Activated CD4-positive, alpha-beta T cell treated with anti-CD3 and anti-CD28 coated beads, Interleukin-2, Interleukin-4, amounts not matched to agents 100 ng/mL and 50 ng/mL, durations not matched to agents 16 hours and 8 hours (primary cell): ENCODE measurements around the gene CCNL2.

Source experiments
- DNase-seq: peaks from one replicate; pipeline ENCODE4 v3.0.0-alpha.2; 2020; ENCODE audit warnings: low spot score

The CCNL2 gene

DNA sequence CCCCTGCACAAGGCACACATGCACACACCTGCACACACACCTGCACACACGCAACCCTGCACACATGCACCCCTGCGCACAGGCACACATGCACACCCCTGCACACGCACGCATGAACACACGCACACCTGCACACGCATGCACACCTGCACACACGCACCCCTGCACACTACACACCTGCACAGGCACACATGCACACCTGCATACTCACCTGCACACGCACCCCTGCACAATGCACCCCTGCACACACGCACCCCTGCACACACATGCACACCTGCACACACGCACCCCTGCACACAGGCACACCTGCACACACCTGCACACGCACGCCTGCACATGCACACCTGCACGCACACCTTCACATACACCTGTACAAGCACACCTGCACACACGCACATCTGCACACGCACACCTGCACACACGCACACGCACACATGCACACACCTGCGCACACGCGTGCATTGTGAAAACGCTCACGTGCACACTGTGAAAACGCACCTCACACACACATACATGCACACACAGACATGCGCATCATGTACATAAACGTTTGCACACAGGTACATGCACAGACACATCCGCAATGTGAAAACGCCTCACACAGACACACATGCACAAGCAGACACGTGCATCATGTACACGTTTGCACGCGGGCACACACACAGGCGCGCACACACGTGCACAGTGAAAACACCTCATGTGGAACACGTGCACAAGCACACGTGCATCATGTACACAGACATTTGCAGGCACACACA, 58.2 kb downstream of the CCNL2 start:
- no peak for DNase-seq

DNA sequence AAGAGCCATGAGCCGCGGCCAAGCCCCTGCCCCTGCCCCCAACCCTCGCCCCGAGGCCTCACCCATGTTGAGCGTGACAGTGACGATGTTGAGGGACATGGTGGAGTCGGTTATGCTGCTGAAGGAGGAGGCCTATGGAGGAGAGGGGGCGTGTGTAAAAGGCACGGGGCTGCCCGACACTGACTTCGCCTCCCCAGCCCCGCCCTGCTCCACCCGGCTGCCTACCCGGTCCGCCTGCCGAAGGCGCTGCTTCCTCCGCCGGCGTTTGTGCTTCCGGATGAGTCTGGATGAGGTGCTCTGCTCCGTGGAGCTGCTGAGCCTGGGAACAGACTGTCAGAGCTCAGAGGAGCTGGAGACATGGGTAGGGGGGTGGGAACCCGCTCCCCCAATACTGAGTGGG, 59.0 kb downstream of the CCNL2 start:
- DNase-seq, result no peak

DNA sequence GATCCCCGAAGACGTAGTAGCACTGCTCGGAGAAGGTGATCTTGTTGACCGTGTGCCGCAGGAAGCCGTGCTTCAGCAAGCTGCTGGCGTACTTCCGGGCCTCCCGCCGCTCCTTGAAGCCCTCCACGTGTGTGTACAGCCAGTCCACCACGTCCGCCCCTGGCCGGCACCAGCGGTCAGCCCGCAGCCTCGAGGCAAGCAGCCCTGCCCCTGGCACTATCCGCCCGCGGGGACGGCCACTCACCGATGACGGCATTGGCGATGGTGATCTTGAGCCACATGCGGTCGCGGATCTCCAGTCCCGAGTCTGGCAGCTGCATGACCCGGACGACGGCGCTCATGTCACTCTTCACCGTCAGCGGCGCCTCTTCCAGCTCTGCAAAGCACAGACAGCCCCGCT, 60.9 kb downstream of the CCNL2 start:
- no peak for DNase-seq

DNA sequence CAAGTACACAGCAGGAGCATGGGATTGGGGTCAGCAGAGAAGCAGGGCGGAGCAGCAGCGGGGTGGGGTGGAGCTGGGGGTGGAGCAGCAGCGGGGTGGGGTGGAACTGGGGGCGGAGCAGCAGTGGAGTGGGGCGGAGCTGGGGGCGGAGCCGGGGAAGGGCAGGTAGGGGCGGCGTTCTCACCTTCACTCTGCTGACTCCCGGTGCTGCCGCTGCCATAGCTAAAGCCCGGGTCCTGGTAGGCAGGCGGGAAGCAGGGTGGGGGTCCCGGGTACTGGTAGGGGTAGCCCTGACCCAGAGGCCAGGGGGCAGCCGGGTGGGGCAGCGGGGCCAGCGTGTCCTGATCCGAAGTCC, 61.4 kb downstream of the CCNL2 start:
- peak; percentile 29 for DNase-seq

DNA sequence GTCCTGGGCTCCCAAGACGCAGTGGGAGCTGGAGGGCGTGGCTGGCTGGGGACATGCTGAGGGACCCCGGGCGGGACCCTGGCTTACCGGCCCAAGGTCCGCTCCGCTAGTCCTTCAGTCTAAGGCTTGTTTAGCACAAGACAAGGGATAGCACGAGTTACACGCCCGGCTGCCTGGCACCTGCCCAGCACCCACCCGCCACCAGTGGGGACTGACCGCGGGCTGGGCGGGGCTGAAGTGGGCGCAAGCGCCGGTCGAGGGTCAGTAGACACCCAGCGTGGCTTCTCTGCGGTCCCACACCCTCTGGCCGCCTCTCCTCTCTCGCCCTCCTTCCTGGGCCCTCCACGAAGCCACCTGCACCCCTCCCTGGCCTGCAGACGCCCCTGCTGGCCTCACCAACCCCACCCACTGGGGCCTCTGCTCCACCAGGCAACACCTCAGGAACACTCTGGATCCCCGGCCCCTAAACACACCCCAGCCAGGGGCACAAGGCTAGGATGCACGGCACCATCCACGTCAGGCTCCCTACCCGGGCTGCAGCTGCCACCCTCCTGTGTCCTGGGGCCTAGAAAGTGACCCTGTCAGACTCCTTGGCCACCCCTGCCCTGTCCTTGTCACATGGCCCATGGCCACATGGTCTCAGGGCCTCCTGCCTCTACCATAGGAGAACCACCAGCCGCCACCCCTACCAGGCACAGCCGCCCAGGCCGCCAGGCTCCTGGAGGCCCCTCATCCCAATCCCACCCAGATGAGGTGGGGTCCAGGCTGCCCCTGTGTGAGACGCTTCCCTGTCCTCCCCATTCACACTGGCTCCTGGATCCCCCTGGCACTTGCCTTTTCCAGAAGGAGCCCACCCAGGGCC, 62.0 kb downstream of the CCNL2 start:
- DNase-seq, result no peak

DNA sequence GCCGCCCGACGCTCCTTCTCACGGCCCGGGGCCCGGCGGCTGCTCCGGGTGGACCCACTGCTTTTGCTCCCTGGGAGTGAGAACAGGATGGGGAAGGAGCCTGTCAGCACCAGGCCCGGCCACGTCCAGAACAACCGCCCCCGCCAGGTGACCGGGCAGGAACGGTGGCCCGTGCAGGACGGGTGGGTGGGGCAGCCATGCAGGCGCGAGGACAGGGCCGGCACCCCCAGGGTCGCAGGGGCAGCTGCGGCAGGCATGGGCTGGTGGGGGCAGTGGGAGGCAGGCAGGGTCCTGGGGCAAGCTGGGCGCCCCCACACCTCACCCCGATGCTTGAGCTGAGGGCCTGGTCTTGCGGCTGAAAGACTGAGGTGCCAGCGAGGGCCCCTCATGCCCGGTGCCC, 62.7 kb downstream of the CCNL2 start:
- no peak for DNase-seq

DNA sequence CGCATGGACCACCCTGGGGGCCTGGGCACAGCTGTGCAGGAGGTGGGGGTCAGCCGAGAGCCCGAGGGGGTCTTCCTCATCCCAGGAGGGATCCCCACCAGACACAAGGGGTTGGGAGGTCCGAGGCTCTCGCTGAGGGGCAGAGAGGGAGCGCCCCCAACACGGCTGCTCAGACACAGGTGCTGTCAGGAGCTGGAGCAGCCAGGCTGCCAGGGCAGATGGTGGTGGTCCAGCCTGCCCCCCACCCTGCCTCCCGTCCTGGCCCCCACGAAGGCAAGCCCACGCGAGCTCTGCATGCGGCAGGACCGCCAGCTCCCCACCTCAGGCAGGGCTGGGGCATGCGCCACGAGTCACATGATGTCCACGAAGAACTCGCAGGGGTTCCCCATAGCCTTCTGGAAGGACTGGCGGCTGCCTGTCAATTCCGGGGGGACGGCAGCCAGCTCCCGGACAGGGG, 63.3 kb downstream of the CCNL2 start:
- no peak for DNase-seq
